WERI-Rb-1 (cell line): ENCODE measurements around the gene SERPING1.

ENCODE experiments used
- DNase-seq: peaks from one replicate; pipeline ENCODE4 v3.0.0-alpha.2; 2020
- H3K27ac ChIP-seq: fragments of 250-450 bp; sonication (Bioruptor Pico); 2 replicates; pipeline ENCODE4 v1.5.1; 2020; ENCODE audit warnings: mild to moderate bottlenecking, moderate library complexity
- H3K27me3 ChIP-seq: fragments of 250-450 bp; sonication (Bioruptor Pico); 2 replicates; pipeline ENCODE4 v1.5.1; 2021; ENCODE audit warnings: mild to moderate bottlenecking, low read depth, moderate library complexity; ENCODE audit not compliant: insufficient read depth, severe bottlenecking
- H3K36me3 ChIP-seq: fragments of 250-450 bp; sonication (Bioruptor Pico); 2 replicates; pipeline ENCODE4 v1.5.1; 2020; ENCODE audit warnings: mild to moderate bottlenecking, moderate library complexity
- H3K4me3 ChIP-seq: 2 replicates; pipeline ENCODE4 v1.5.1; 2011; ENCODE audit warnings: low read depth, mild to moderate bottlenecking, control low read depth, low read length
- H3K9me3 ChIP-seq: fragments of 250-450 bp; sonication (Bioruptor Pico); 2 replicates; pipeline ENCODE4 v1.5.1; 2021; ENCODE audit warnings: mild to moderate bottlenecking, moderate library complexity; ENCODE audit not compliant: severe bottlenecking
- TF ChIP-seq, protein P1 (sequence below): IDR thresholded peaks from 2 replicates; pipeline ENCODE4 v1.5.1; 2011; ENCODE audit warnings: low read depth, mild to moderate bottlenecking, control low read depth, inconsistent platforms, low read length

Gene SERPING1

GRCh38 chr11:57585301-57585700 is 12.2 kb upstream of the SERPING1 start:
- Histone ChIP-seq H3K27ac (no peak overlapping the region), H3K9me3 (peaks cover 4% of the 10 kb centered on the region)

DNA sequence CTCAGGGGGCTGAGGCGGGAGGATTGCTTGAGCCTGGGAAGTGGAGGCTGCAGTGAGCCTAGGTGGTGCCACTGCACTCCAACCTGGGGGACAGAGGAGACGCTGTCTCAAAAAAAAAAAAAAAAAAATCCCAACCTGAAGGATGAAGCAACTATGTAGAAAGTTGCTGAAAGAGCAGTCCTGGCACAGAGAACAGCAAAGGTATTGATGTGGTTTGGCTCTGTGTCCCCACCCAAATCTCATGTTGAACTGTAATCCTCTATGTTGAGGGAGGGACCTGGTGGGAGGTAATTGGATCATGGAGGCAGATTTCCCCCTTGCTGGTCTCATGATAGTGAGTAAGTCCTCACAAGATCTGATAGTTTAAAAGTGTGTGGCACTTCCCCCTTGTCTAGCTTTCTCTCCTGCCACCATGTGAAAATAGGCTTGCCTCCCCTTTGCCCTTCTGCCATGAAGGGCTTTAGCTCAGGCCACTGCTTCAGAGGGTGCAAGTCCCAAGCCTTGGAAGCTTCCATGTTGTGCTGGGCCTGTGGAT is 10.7 kb upstream of the SERPING1 start:
- DNase-seq: no peak
- TF ChIP-seq, protein P1, sequence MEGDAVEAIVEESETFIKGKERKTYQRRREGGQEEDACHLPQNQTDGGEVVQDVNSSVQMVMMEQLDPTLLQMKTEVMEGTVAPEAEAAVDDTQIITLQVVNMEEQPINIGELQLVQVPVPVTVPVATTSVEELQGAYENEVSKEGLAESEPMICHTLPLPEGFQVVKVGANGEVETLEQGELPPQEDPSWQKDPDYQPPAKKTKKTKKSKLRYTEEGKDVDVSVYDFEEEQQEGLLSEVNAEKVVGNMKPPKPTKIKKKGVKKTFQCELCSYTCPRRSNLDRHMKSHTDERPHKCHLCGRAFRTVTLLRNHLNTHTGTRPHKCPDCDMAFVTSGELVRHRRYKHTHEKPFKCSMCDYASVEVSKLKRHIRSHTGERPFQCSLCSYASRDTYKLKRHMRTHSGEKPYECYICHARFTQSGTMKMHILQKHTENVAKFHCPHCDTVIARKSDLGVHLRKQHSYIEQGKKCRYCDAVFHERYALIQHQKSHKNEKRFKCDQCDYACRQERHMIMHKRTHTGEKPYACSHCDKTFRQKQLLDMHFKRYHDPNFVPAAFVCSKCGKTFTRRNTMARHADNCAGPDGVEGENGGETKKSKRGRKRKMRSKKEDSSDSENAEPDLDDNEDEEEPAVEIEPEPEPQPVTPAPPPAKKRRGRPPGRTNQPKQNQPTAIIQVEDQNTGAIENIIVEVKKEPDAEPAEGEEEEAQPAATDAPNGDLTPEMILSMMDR: no peak
- H3K4me3 ChIP-seq: no peak overlapping the region
- peaks cover 4% of the 10 kb centered on the region for H3K9me3 ChIP-seq
- no peaks in the 10 kb centered on the region for H3K36me3 ChIP-seq
- peaks cover 64% of the 10 kb centered on the region for H3K27me3 ChIP-seq
- no peak overlapping the region for H3K27ac ChIP-seq

More at GRCh38 chr11:57585301-57585700, 12.2 kb upstream of the SERPING1 start:
- TF ChIP-seq, protein P1: no peak
- DNase-seq: no peak
- Histone ChIP-seq H3K36me3 (no peaks in the 10 kb centered on the region), H3K27me3 (peaks cover 61% of the 10 kb centered on the region), H3K4me3 (no peak overlapping the region)

GRCh38 chr11:57588046-57588710 is 9.3 kb upstream of the SERPING1 start:
- Histone ChIP-seq H3K36me3 (no peaks in the 10 kb centered on the region), H3K27me3 (peaks cover 77% of the 10 kb centered on the region), H3K27ac (no peak overlapping the region), H3K9me3 (peaks cover 4% of the 10 kb centered on the region), H3K4me3 (no peak overlapping the region)
- DNase-seq: no peak
- TF ChIP-seq, protein P1: no peak

GRCh38 chr11:57596266-57596885 is 1.1 kb upstream of the SERPING1 start:
- Histone ChIP-seq H3K4me3 (no peak overlapping the region), H3K27ac (no peak overlapping the region), H3K36me3 (no peaks in the 10 kb centered on the region), H3K27me3 (peaks cover 94% of the 10 kb centered on the region), H3K9me3 (no peaks in the 10 kb centered on the region)
- no peak for DNase-seq
- TF ChIP-seq, protein P1: no peak

DNA sequence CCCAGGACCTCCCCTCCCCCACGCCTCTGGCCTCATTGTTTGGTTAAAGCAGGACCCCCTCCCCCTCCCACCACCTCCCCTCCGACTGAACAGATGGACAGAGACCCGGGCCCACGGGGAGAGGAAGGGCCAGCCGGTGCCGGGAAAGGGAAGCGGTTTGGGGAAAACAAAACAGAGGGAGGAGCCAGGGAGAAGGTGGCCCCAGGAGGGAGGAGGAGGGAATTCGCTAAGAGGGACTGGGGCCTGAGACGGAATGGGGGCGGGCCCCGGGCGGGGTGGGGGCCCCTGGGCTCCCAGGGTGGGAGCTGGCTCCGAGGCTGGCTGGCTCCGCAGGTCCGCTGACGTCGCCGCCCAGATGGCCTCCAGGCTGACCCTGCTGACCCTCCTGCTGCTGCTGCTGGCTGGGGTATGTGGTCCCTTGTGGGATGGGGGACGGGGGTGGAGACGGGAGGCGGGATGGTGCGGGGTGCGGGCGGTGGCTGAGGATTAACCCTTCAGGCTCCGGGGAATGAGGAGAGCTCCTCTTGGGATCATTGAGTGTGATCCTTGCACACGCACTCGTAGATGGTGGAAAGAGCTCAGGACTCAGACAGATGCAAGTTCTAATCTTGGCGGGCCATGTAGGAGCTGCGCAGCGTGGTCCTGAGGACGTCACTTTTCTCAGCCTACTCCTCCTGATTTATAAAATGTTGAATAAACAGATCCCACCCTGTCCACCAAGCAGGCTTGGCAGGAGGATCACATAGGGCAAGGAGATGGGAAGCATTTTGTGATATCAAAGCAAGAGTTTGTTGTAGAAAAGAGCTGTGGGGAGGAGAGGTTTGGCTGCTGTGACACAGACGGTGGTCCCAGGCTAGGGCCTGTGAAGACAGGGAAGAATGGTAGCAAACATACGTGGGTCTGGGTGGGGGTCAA is 688 bp downstream of the SERPING1 start:
- no peaks in the 10 kb centered on the region for H3K36me3 ChIP-seq
- H3K9me3 ChIP-seq: no peaks in the 10 kb centered on the region
- H3K4me3 ChIP-seq: no peak overlapping the region; the same call in 1 of the 2 replicates
- TF ChIP-seq, protein P1: no peak
- H3K27me3 ChIP-seq: peaks cover 81% of the 10 kb centered on the region
- DNase-seq: peak; percentile 10
- no peak overlapping the region for H3K27ac ChIP-seq
